Bronchus fibroblast of lung (primary cell): ENCODE measurements around the gene ZBTB6. TPM values are rescaled to one million over a fixed set of nuclear protein-coding genes. Genes with fewer than 3 reads are reported as not detected.

Experiments used
- total RNA-seq: library from RNA; depleted of rRNA; stranded (reverse); fragments of >200 nt; gene quantifications from 2 replicates; pipeline ENCODE4 v1.2.3, GENCODE V29; 2015

ZBTB6 gene
- total RNA-seq, result 3.7 and 4.4 TPM in 2 replicates

GRCh38 chr9:122912964-122913673 lies at the start of gene ZBTB6:
ZBTB6 (minus strand) TSS chr9:122913323; CDS start chr9:122912072, 1,251 bp downstream.

DNA sequence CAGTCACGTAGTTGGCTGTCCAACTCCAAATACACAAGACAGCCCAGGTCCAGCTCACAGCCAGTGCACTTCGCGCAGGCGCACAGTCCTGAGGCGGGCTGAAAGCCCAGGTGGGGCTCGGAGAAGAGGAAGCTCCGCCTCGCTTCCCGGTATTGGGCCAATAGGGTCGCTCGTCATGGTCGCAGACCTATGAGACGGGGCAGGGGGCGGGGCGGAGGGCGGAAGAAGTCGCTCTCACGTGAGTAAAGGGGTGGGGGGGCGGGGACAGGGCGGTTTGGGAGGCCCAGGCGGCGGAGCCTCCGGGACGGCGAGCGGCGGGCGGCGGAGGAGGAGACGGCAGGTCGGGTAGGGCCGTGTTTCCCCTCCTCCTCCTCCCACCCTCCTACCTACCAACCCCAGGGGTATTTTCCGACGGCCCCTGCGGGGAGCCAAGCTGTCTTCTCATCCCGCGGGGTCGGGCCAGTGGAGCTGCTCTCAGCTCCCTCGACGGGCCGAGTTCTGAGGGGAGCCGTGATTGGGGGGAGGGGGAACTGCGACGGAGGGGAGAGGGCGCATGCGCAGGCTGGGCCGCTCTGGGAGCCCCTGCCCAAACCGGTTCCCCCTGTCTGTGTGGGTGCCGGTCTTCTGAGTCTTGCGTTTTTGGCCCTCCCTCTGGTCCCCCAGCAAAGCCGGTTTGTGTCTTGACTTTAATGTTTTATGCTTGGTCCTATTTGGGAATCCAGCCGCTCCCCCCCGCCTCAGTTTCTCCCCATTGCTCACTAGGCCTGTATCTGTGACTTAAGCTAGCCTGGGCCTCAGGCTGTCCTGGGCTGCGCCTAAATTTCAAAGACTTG lies 27.8 kb upstream of the ZBTB6 start, which contains the start of gene RABGAP1:
TSS of gene RABGAP1 (plus strand) at position 272 of the 833 bp plus-strand sequence. CDS start 16,040 bp downstream, outside the sequence.

GRCh38 chr9:122931226-122932121 lies 18.4 kb upstream of the ZBTB6 start, which contains the start of gene ZBTB26:
ZBTB26 (minus strand) TSS chr9:122931512; CDS start chr9:122919934, 11,578 bp downstream.

GRCh38 chr9:122904823-122905710 lies 8.1 kb downstream of the ZBTB6 start, which contains the start of gene RC3H2:
RC3H2 (minus strand) TSS chr9:122905359; CDS start chr9:122897509, 7,850 bp downstream.

Other genes starting within 250 kb of the ZBTB6 start
- gene OR1L3, start 238.2 kb downstream of the ZBTB6 start, total RNA-seq, result not detected in 2 replicates
- not detected in 2 replicates for gene OR1L4, start 189.3 kb downstream of the ZBTB6 start, total RNA-seq
- gene OR1L6, start 171.0 kb downstream of the ZBTB6 start, total RNA-seq, result not detected in 2 replicates
- not detected in 2 replicates for gene OR5C1, start 124.4 kb downstream of the ZBTB6 start, total RNA-seq
- gene OR1K1, start 113.2 kb downstream of the ZBTB6 start, total RNA-seq, result not detected in 2 replicates
- gene PDCL, start 84.7 kb downstream of the ZBTB6 start, total RNA-seq, result 15.5 and 18.2 TPM in 2 replicates
- gene RC3H2, start 8.0 kb downstream of the ZBTB6 start, total RNA-seq, result 16.1 and 17.8 TPM in 2 replicates
- gene ZBTB26, start 18.2 kb upstream of the ZBTB6 start, total RNA-seq, result 2.2 and 2.5 TPM in 2 replicates
- gene RABGAP1, start 27.7 kb upstream of the ZBTB6 start, total RNA-seq, result 7.6 TPM in 2 replicates
- not detected in 2 replicates for gene GPR21, start 120.3 kb upstream of the ZBTB6 start, total RNA-seq